NOMO-1 (cell line): ENCODE measurements around the gene MIEF1.

ENCODE experiments used
- DNase-seq, 2 experiments: peaks; one replicate each; lab custom pipeline; 2025; ENCODE audit not compliant: unreplicated experiment in 2 of 2; lab: John Stamatoyannopoulos, UW

The MIEF1 gene

DNA sequence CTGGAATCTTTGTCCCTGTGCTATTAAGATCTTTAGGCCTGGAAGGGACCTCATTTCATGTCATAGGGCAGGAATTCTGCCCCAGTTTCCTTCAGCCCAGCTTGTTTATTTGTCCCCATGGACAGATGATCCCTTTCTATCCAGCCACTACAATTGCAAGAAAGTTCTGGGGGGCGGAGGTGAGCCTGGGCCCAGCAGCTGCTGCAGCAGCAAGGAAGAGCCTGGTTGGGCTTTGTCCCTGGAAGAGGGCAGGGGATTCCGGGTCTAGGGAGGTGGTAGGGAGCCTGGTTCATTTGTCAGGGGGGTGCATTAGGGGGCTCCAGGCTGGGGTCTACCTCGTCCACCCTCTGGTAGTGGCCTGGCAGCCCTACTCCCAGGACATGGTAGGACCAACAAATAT is 52.1 kb downstream of the MIEF1 start:
- no peak for DNase-seq

DNA sequence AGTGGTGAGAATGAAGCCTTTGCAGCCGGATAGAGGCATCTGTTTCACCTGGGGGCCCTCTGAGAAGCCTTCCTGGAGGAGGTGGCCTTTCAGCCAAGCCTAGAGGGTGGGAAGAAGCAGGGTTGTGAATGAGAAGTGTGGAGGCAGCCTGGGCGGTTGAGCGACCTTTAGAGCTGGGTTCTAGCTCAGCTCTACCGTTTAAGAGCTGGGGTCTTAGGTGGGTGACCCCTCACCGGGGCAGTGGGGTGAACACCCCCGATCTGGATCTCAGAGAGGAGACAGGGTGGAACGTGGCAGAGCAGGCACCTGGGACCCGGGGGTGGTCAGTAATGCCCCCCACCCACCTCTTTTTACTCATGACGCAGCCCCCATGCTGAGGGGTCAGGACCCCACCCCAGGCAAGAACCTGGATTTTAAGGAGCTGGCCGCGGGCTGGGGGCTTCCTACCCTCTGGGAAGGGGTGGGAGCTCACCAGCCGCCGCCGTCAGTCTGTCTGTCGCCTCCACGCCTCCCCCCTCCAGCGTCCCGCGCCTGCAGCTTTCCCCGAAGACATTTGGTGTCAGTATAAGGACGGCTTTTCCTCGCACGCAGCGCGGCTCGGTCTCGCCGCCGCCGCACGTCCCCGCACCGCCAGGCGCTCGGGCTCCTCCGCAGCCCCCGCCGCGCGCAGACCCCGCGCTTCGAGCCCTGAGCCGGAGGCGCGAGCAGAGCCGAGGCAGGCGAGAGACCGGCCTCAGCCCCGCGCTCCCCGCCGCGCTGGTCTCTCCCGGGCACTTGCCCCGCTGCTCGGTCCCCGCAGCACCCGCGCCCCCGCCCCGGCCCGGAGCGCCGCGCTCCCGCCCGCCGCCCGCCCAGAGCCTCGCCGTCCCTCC is 55.1 kb downstream of the MIEF1 start:
- no peak for DNase-seq

- no peak for DNase-seq
These were observed 56.2 kb downstream of the MIEF1 start for GRCh38 chr22:39558254-39558727.

GRCh38 chr22:39558950-39559349 is 56.9 kb downstream of the MIEF1 start:
- no peak for DNase-seq

GRCh38 chr22:39559456-39560105 is 57.5 kb downstream of the MIEF1 start:
- no peak for DNase-seq

GRCh38 chr22:39560127-39560526 is 58.0 kb downstream of the MIEF1 start:
- DNase-seq = no peak

GRCh38 chr22:39562839-39563489 is 60.9 kb downstream of the MIEF1 start:
- DNase-seq = no peak

DNA sequence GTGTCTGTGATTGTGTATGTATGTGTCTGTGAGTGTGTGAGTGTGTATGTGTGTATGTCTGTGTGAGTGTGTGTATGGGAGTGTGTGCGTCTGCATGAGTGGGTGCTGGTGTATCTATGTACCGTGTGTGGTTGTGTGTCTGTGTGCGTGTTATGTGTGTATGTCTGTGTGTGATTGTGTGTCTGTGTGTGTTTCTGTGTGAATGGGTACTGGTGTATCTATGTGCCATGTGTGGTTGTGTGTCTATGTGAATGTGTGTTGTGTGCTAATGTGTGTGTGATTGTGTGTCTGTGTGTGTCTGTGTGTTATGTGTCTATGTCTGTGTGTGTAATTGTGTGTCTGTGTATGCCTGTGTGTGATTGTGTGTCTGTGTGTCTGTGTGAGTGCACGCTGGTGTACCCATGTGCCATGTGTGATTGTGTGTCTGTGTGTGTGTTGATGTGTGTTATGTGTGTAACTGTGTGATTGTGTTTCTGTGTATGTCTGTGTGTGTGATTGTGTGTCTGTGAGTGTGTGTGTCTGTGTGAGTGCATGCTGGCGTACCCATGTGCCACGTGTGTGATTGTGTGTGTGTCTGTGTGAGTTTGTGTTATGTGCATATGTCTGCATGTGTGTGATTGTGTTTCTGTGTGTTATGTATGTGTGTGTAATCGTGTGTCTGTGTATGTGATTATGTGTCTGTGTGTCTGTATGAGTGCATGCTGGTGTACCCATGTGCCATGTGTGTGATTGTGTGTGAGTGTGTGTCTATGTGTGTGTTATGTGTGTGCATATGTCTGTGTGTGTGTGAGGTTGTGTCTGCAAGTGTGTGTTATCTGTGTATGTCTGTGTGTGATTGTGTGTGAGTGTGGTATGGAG is 61.7 kb downstream of the MIEF1 start:
- DNase-seq = no peak

DNA sequence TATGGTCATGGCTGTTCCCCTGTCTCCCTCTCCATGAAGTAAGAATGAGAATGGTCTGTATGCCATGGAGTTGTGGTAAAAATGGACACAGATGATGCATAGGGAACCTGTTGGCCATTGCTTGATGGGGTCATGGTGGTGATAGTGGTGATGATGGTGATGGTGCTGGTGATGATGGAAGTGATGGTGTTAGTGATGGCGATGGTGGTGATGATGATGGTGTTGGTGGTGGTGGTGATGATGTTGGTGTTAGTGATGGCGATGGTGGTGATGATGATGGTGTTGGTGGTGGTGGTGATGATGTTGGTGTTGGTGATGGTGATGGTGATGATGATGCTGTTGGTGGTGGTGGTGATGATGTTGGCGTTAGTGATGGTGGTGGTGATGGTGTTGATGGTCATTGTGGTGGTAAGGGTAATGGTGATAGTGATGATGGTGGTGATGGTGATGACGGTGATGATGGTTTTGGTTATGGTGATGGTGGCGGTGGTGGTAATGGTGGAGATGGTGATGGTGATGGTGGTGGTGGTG is 63.4 kb downstream of the MIEF1 start:
- no peak for DNase-seq

DNA sequence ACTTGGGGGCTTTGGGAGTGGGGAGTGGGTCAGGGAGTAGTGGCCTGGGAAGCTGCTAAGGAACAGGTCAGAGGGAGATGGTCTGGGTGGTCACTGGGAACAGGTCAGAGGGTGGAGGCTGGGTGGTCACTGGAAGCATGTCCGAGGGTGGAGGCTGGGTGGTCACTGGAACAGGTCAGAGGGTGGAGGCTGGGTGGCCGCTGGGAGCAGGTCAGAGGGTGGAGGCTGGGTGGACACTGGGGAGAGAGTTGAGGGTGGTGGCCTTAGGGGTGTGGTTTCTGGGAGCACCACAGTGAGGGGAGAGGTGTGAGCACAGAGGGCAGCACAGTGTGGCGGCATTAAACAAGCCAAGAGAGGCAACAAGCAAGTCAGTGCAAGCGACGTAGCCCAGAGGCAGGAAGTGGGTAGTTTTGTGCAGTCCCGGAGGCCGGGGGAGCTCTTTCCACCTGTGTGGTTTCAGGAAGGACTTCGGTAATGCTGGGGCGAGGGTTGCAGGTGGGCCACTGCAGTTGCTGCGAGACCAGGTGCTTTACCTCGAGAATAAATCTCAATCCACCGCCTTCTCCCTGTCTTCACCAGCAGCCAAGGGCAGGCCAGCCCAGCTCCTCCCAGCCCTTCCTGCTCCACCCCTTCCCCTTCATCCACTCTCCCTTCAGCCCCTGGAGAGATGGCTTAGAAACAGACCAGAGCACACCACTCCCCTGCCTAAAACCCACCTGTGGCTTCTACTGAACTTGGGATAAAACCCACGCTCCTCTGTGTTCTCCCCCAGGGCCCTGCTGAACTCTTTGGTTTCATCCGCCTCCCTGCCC is 65.3 kb downstream of the MIEF1 start:
- no peak for DNase-seq
